H9 (cell line): ENCODE data around the gene SLC24A4. TPM values are rescaled to one million over a fixed set of nuclear protein-coding genes. Genes with fewer than 3 reads are reported as not detected.

Source experiments
- DNase-seq: peaks from one replicate; pipeline ENCODE4 v3.0.0-alpha.2; 2017
- H2AFZ ChIP-seq: one replicate; pipeline ENCODE4 v1.6.1; 2013; ENCODE audit warnings: mild to moderate bottlenecking, low read length, control low read depth, moderate library complexity
- H2AK5ac ChIP-seq: 2 replicates; pipeline ENCODE4 v1.6.1; 2013; ENCODE audit warnings: low read length, control low read depth, mixed read lengths; ENCODE audit not compliant: insufficient read length
- H2BK120ac ChIP-seq: one replicate; pipeline ENCODE4 v1.6.1; 2013; ENCODE audit warnings: low read depth, mild to moderate bottlenecking, low read length, control low read depth, inconsistent platforms; ENCODE audit not compliant: poor library complexity, severe bottlenecking
- H2BK12ac ChIP-seq: 2 replicates; pipeline ENCODE4 v1.6.1; 2013; ENCODE audit warnings: low read length, control low read depth, mixed read lengths, low read depth; ENCODE audit not compliant: insufficient read length
- H2BK15ac ChIP-seq: 2 replicates; pipeline ENCODE4 v1.6.1; 2013; ENCODE audit warnings: low read depth, low read length, control low read depth
- H2BK20ac ChIP-seq: one replicate; pipeline ENCODE4 v1.6.1; 2013; ENCODE audit warnings: low read depth, mild to moderate bottlenecking, low read length, control low read depth, inconsistent platforms; ENCODE audit not compliant: poor library complexity, severe bottlenecking
- H2BK5ac ChIP-seq: 2 replicates; pipeline ENCODE4 v1.6.1; 2013; ENCODE audit warnings: low read length, control low read depth, mixed read lengths; ENCODE audit not compliant: insufficient read length
- H3K14ac ChIP-seq: 2 replicates; pipeline ENCODE4 v1.6.1; 2013; ENCODE audit warnings: low read length, control low read depth; ENCODE audit not compliant: insufficient read depth
- H3K18ac ChIP-seq: 2 replicates; pipeline ENCODE4 v1.6.1; 2013; ENCODE audit warnings: low read depth, mild to moderate bottlenecking, mixed read lengths, low read length, control low read depth; ENCODE audit not compliant: insufficient read length
- H3K23ac ChIP-seq: 2 replicates; pipeline ENCODE4 v1.6.1; 2013; ENCODE audit warnings: low read length, control low read depth, mixed read lengths, low read depth; ENCODE audit not compliant: insufficient read length
- H3K23me2 ChIP-seq: 2 replicates; pipeline ENCODE4 v1.6.1; 2013; ENCODE audit warnings: low read depth, mild to moderate bottlenecking, mixed read lengths, low read length, control low read depth; ENCODE audit not compliant: insufficient read length, poor library complexity, severe bottlenecking
- H3K27ac ChIP-seq: 2 replicates; pipeline ENCODE4 v1.5.1; 2013; ENCODE audit warnings: low read length, control low read depth, mixed read lengths, low read depth; ENCODE audit not compliant: insufficient read length
- H3K27me3 ChIP-seq: 2 replicates; pipeline ENCODE4 v1.6.1; 2013; ENCODE audit warnings: low read length, control low read depth, inconsistent platforms; ENCODE audit not compliant: insufficient read depth
- H3K4ac ChIP-seq: 2 replicates; pipeline ENCODE4 v1.6.1; 2013; ENCODE audit warnings: low read depth, mild to moderate bottlenecking, control low read depth, inconsistent platforms, low read length, moderate library complexity
- H3K4me1 ChIP-seq: 2 replicates; pipeline ENCODE4 v1.6.1; 2013; ENCODE audit warnings: low read length, control low read depth, inconsistent platforms; ENCODE audit not compliant: insufficient read depth
- H3K4me2 ChIP-seq: 2 replicates; pipeline ENCODE4 v1.6.1; 2013; ENCODE audit warnings: low read length, control low read depth, mixed read lengths; ENCODE audit not compliant: insufficient read length, insufficient read depth
- H3K56ac ChIP-seq: 2 replicates; pipeline ENCODE4 v1.6.1; 2013; ENCODE audit warnings: low read depth, mild to moderate bottlenecking, mixed read lengths, low read length, control low read depth; ENCODE audit not compliant: insufficient read length
- H3K79me1 ChIP-seq: 2 replicates; pipeline ENCODE4 v1.6.1; 2013; ENCODE audit warnings: low read depth, mild to moderate bottlenecking, moderate library complexity, low read length, control low read depth, inconsistent platforms; ENCODE audit not compliant: insufficient read depth, poor library complexity, severe bottlenecking
- H3K79me2 ChIP-seq: 2 replicates; pipeline ENCODE4 v1.6.1; 2013; ENCODE audit warnings: low read length, control low read depth, inconsistent platforms; ENCODE audit not compliant: insufficient read depth
- H3K9ac ChIP-seq: 2 replicates; pipeline ENCODE4 v1.6.1; 2013; ENCODE audit warnings: low read length, control low read depth, mixed read lengths; ENCODE audit not compliant: insufficient read length; ENCODE audit errors: extremely low read depth
- H3K9me3 ChIP-seq: one replicate; pipeline ENCODE4 v1.6.1; 2013; ENCODE audit warnings: low read depth, low read length, inconsistent platforms; ENCODE audit not compliant: control insufficient read depth
- H3T11ph ChIP-seq: one replicate; pipeline ENCODE4 v1.6.1; 2013; ENCODE audit warnings: mild to moderate bottlenecking, low read length, control low read depth, inconsistent platforms
- H4K20me1 ChIP-seq: one replicate; pipeline ENCODE4 v1.6.1; 2013; ENCODE audit not compliant: control insufficient read depth, insufficient read length, insufficient read depth
- H4K5ac ChIP-seq: 2 replicates; pipeline ENCODE4 v1.6.1; 2013; ENCODE audit warnings: low read depth, mild to moderate bottlenecking, mixed read lengths, low read length, control low read depth; ENCODE audit not compliant: insufficient read length
- H4K8ac ChIP-seq: replicated peaks from 2 replicates; pipeline ENCODE4 v1.6.1; 2013; ENCODE audit warnings: low read length, control low read depth, mixed read lengths, low read depth; ENCODE audit not compliant: insufficient read length
- H4K91ac ChIP-seq: 2 replicates; pipeline ENCODE4 v1.6.1; 2013; ENCODE audit warnings: low read depth, mild to moderate bottlenecking, moderate library complexity, mixed read lengths, low read length, control low read depth; ENCODE audit not compliant: insufficient read length
- H3K27ac Mint-ChIP-seq, 3 experiments: 2 replicates in 2 of 3; 3 replicates in 1 of 3; pipeline ENCODE4 v1.8.0; 2020 to 2021; ENCODE audit warnings: mixed read lengths in 3 of 3, mild to moderate bottlenecking in 1 of 3, moderate library complexity in 1 of 3
- H3K27me3 Mint-ChIP-seq: 2 replicates; pipeline ENCODE4 v1.8.0; 2021; ENCODE audit warnings: low read depth, mild to moderate bottlenecking, moderate library complexity, mixed read lengths
- H3K36me3 Mint-ChIP-seq, 3 experiments: 2 replicates in 2 of 3; 3 replicates in 1 of 3; pipeline ENCODE4 v1.8.0; 2020 to 2021; ENCODE audit warnings: low read depth in 3 of 3, mixed read lengths in 3 of 3; ENCODE audit not compliant: insufficient read depth in 1 of 3
- H3K4me1 Mint-ChIP-seq, 2 experiments: 2 replicates each; pipeline ENCODE4 v1.8.0; 2020; ENCODE audit warnings: mixed read lengths in 2 of 2
- H3K4me3 Mint-ChIP-seq, 2 experiments: 2 replicates in 1 of 2; 3 replicates in 1 of 2; pipeline ENCODE4 v1.8.0; 2020 to 2021; ENCODE audit warnings: mild to moderate bottlenecking in 2 of 2, mixed read lengths in 2 of 2, moderate library complexity in 1 of 2
- H3K9me3 Mint-ChIP-seq, 2 experiments: 2 replicates in 1 of 2; 3 replicates in 1 of 2; pipeline ENCODE4 v1.8.0; 2020; ENCODE audit warnings: mild to moderate bottlenecking in 2 of 2, mixed read lengths in 2 of 2, moderate library complexity in 1 of 2
- CTCF ChIP-seq: fragments of 200-600 bp; sonication (generic); conservative IDR thresholded peaks from 3 replicates; pipeline ENCODE4 v1.8.0; 2021; ENCODE audit warnings: antibody characterized with exemption, mild to moderate bottlenecking
- WGBS: extraction: QIAGEN DNeasy Blood & Tissue Kit; methylation state at CpG from one replicate; pipeline ENCODE4 v1.1.7; 2013; ENCODE audit warnings: missing lambda C conversion rate, low lambda C conversion rate, mixed read lengths; ENCODE audit not compliant: insufficient read length; ENCODE audit errors: extremely low coverage; 5-methylcytosine and 5-hydroxymethylcytosine counted together
- total RNA-seq: library from RNA; stranded (reverse); gene quantifications from 2 replicates; pipeline ENCODE4 v1.2.1, GENCODE V29; 2021

Gene SLC24A4
- total RNA-seq, 1 experiment from 2014 or later: 0.24 TPM

- H2BK15ac ChIP-seq: no peak overlapping the region
- no peak overlapping the region for H3K9ac ChIP-seq
- TF ChIP-seq CTCF: no peak
- H2AFZ ChIP-seq: no peak overlapping the region
- no peaks in the 10 kb centered on the region for H3K27me3 ChIP-seq
- peaks cover under 1% of the 10 kb centered on the region; the same call in 1 of the 2 replicates for H3K4me1 ChIP-seq
- no peak overlapping the region for H3K4ac ChIP-seq
- no peaks in the 10 kb centered on the region for H3K23me2 ChIP-seq
- no peaks in the 10 kb centered on the region for H4K20me1 ChIP-seq
- H3K14ac ChIP-seq: no peak overlapping the region
- H2BK12ac ChIP-seq: no peak overlapping the region
- no peak overlapping the region for H3T11ph ChIP-seq
- no peak overlapping the region for H4K91ac ChIP-seq
- Mint-ChIP-seq H3K27ac (no peak overlapping the region), H3K4me1 (0 out of 4 replicates have a peak, but pooled peaks cover 2% of the 10 kb centered on the region in 2 experiments), H3K36me3 (no peaks in the 10 kb centered on the region), H3K27me3 (no peaks in the 10 kb centered on the region), H3K4me3 (no peak overlapping the region), H3K9me3 (no peaks in the 10 kb centered on the region)
- no peak overlapping the region for H3K27ac ChIP-seq
- no peaks in the 10 kb centered on the region for H3K9me3 ChIP-seq
- no peak for DNase-seq
- no peak overlapping the region for H2BK5ac ChIP-seq
- H4K5ac ChIP-seq: no peak overlapping the region
- no peak overlapping the region for H2BK20ac ChIP-seq
- H3K56ac ChIP-seq: no peak overlapping the region
- H3K23ac ChIP-seq: no peak overlapping the region
- WGBS: 100% methylated on average over 1 of the region's 10 CpGs
- no peaks in the 10 kb centered on the region for H3K79me2 ChIP-seq
- no peak overlapping the region for H2BK120ac ChIP-seq
- H3K79me1 ChIP-seq: no peaks in the 10 kb centered on the region
- H3K18ac ChIP-seq: no peak overlapping the region
- H3K4me2 ChIP-seq: no peak overlapping the region
- no peak overlapping the region for H2AK5ac ChIP-seq
- no peak overlapping the region for H4K8ac ChIP-seq
Observed at GRCh38 chr14:92532490-92533163, 209.7 kb downstream of the SLC24A4 start.
